Ramos (cell line): ENCODE measurements around the gene HDAC11.
"Not testable (repeated sequence)": the region's sequence is repeated elsewhere in the genome, so short reads cannot be mapped to it uniquely, and the experiment has no call there.

Source experiments
- in situ Hi-C: fragments of 300-500 bp; cut with MboI; formaldehyde crosslinking; loops from one replicate; pipeline ENCODE4 v1.14.3; 2022; ENCODE audit warnings: low sequenced_read_pairs; ENCODE audit not compliant: unreplicated experiment

Gene HDAC11

GRCh38 chr3:13518516-13518953, 38.4 kb downstream of the HDAC11 start:
- in situ Hi-C loops: no loop called here

GRCh38 chr3:13519006-13519791, 39.1 kb downstream of the HDAC11 start:
- in situ Hi-C loops: no loop called here

GRCh38 chr3:13520326-13520880, 40.3 kb downstream of the HDAC11 start:
- in situ Hi-C loops: no loop called here

- in situ Hi-C loops: no loop called here
Measured at GRCh38 chr3:13521309-13521708, 41.2 kb downstream of the HDAC11 start.

- in situ Hi-C loops: not testable (repeated sequence)
Measured at GRCh38 chr3:13521749-13522148, 41.6 kb downstream of the HDAC11 start.

GRCh38 chr3:13522236-13522635, 42.1 kb downstream of the HDAC11 start:
- in situ Hi-C loops: no loop called here

GRCh38 chr3:13524979-13525669, 45.0 kb downstream of the HDAC11 start:
- in situ Hi-C loops: no loop called here

GRCh38 chr3:13525827-13526625, 45.9 kb downstream of the HDAC11 start:
- in situ Hi-C loops: no loop called here

GRCh38 chr3:13526626-13526949, 46.5 kb downstream of the HDAC11 start:
- in situ Hi-C loops: no loop called here

GRCh38 chr3:13528217-13528867, 48.2 kb downstream of the HDAC11 start:
- in situ Hi-C loops: no loop called here

- in situ Hi-C loops: no loop called here
Measured at GRCh38 chr3:13529196-13530112, 49.3 kb downstream of the HDAC11 start.

- in situ Hi-C loops: no loop called here
Measured at GRCh38 chr3:13530241-13531009, 50.3 kb downstream of the HDAC11 start.

GRCh38 chr3:13532085-13532484, 52.0 kb downstream of the HDAC11 start:
- in situ Hi-C loops: no loop called here

- in situ Hi-C loops: no loop called here
Measured at GRCh38 chr3:13532631-13533030, 52.5 kb downstream of the HDAC11 start.

- in situ Hi-C loops: no loop called here
Measured at GRCh38 chr3:13533885-13534301, 53.8 kb downstream of the HDAC11 start.

- in situ Hi-C loops: no loop called here
Measured at GRCh38 chr3:13535526-13535875, 55.4 kb downstream of the HDAC11 start.

- in situ Hi-C loops: no loop called here
Measured at GRCh38 chr3:13535905-13536304, 55.8 kb downstream of the HDAC11 start.

GRCh38 chr3:13536432-13536831, 56.3 kb downstream of the HDAC11 start:
- in situ Hi-C loops: no loop called here

- in situ Hi-C loops: no loop called here
Measured at GRCh38 chr3:13536832-13537231, 56.7 kb downstream of the HDAC11 start.
